H9 (cell line): ENCODE results near the gene PRIM2. TPM values are rescaled to one million over a fixed set of nuclear protein-coding genes. Genes with fewer than 3 reads are reported as not detected.
"Not testable (repeated sequence)": the region's sequence is repeated elsewhere in the genome, so short reads cannot be mapped to it uniquely, and the experiment has no call there.

ENCODE experiments used
- DNase-seq: peaks from one replicate; pipeline ENCODE4 v3.0.0-alpha.2; 2017
- H2AFZ ChIP-seq: one replicate; pipeline ENCODE4 v1.6.1; 2013; ENCODE audit warnings: mild to moderate bottlenecking, low read length, control low read depth, moderate library complexity
- H2AK5ac ChIP-seq: 2 replicates; pipeline ENCODE4 v1.6.1; 2013; ENCODE audit warnings: low read length, control low read depth, mixed read lengths; ENCODE audit not compliant: insufficient read length
- H2BK120ac ChIP-seq: one replicate; pipeline ENCODE4 v1.6.1; 2013; ENCODE audit warnings: low read depth, mild to moderate bottlenecking, low read length, control low read depth, inconsistent platforms; ENCODE audit not compliant: poor library complexity, severe bottlenecking
- H2BK12ac ChIP-seq: 2 replicates; pipeline ENCODE4 v1.6.1; 2013; ENCODE audit warnings: low read length, control low read depth, mixed read lengths, low read depth; ENCODE audit not compliant: insufficient read length
- H2BK15ac ChIP-seq: 2 replicates; pipeline ENCODE4 v1.6.1; 2013; ENCODE audit warnings: low read depth, low read length, control low read depth
- H2BK20ac ChIP-seq: one replicate; pipeline ENCODE4 v1.6.1; 2013; ENCODE audit warnings: low read depth, mild to moderate bottlenecking, low read length, control low read depth, inconsistent platforms; ENCODE audit not compliant: poor library complexity, severe bottlenecking
- H2BK5ac ChIP-seq: 2 replicates; pipeline ENCODE4 v1.6.1; 2013; ENCODE audit warnings: low read length, control low read depth, mixed read lengths; ENCODE audit not compliant: insufficient read length
- H3K14ac ChIP-seq: 2 replicates; pipeline ENCODE4 v1.6.1; 2013; ENCODE audit warnings: low read length, control low read depth; ENCODE audit not compliant: insufficient read depth
- H3K18ac ChIP-seq: 2 replicates; pipeline ENCODE4 v1.6.1; 2013; ENCODE audit warnings: low read depth, mild to moderate bottlenecking, mixed read lengths, low read length, control low read depth; ENCODE audit not compliant: insufficient read length
- H3K23ac ChIP-seq: 2 replicates; pipeline ENCODE4 v1.6.1; 2013; ENCODE audit warnings: low read length, control low read depth, mixed read lengths, low read depth; ENCODE audit not compliant: insufficient read length
- H3K23me2 ChIP-seq: 2 replicates; pipeline ENCODE4 v1.6.1; 2013; ENCODE audit warnings: low read depth, mild to moderate bottlenecking, mixed read lengths, low read length, control low read depth; ENCODE audit not compliant: insufficient read length, poor library complexity, severe bottlenecking
- H3K27ac ChIP-seq: 2 replicates; pipeline ENCODE4 v1.5.1; 2013; ENCODE audit warnings: low read length, control low read depth, mixed read lengths, low read depth; ENCODE audit not compliant: insufficient read length
- H3K27me3 ChIP-seq: 2 replicates; pipeline ENCODE4 v1.6.1; 2013; ENCODE audit warnings: low read length, control low read depth, inconsistent platforms; ENCODE audit not compliant: insufficient read depth
- H3K4ac ChIP-seq: 2 replicates; pipeline ENCODE4 v1.6.1; 2013; ENCODE audit warnings: low read depth, mild to moderate bottlenecking, control low read depth, inconsistent platforms, low read length, moderate library complexity
- H3K4me1 ChIP-seq: 2 replicates; pipeline ENCODE4 v1.6.1; 2013; ENCODE audit warnings: low read length, control low read depth, inconsistent platforms; ENCODE audit not compliant: insufficient read depth
- H3K4me2 ChIP-seq: 2 replicates; pipeline ENCODE4 v1.6.1; 2013; ENCODE audit warnings: low read length, control low read depth, mixed read lengths; ENCODE audit not compliant: insufficient read length, insufficient read depth
- H3K56ac ChIP-seq: 2 replicates; pipeline ENCODE4 v1.6.1; 2013; ENCODE audit warnings: low read depth, mild to moderate bottlenecking, mixed read lengths, low read length, control low read depth; ENCODE audit not compliant: insufficient read length
- H3K79me1 ChIP-seq: 2 replicates; pipeline ENCODE4 v1.6.1; 2013; ENCODE audit warnings: low read depth, mild to moderate bottlenecking, moderate library complexity, low read length, control low read depth, inconsistent platforms; ENCODE audit not compliant: insufficient read depth, poor library complexity, severe bottlenecking
- H3K79me2 ChIP-seq: 2 replicates; pipeline ENCODE4 v1.6.1; 2013; ENCODE audit warnings: low read length, control low read depth, inconsistent platforms; ENCODE audit not compliant: insufficient read depth
- H3K9ac ChIP-seq: 2 replicates; pipeline ENCODE4 v1.6.1; 2013; ENCODE audit warnings: low read length, control low read depth, mixed read lengths; ENCODE audit not compliant: insufficient read length; ENCODE audit errors: extremely low read depth
- H3K9me3 ChIP-seq: one replicate; pipeline ENCODE4 v1.6.1; 2013; ENCODE audit warnings: low read depth, low read length, inconsistent platforms; ENCODE audit not compliant: control insufficient read depth
- H3T11ph ChIP-seq: one replicate; pipeline ENCODE4 v1.6.1; 2013; ENCODE audit warnings: mild to moderate bottlenecking, low read length, control low read depth, inconsistent platforms
- H4K20me1 ChIP-seq: one replicate; pipeline ENCODE4 v1.6.1; 2013; ENCODE audit not compliant: control insufficient read depth, insufficient read length, insufficient read depth
- H4K5ac ChIP-seq: 2 replicates; pipeline ENCODE4 v1.6.1; 2013; ENCODE audit warnings: low read depth, mild to moderate bottlenecking, mixed read lengths, low read length, control low read depth; ENCODE audit not compliant: insufficient read length
- H4K8ac ChIP-seq: replicated peaks from 2 replicates; pipeline ENCODE4 v1.6.1; 2013; ENCODE audit warnings: low read length, control low read depth, mixed read lengths, low read depth; ENCODE audit not compliant: insufficient read length
- H4K91ac ChIP-seq: 2 replicates; pipeline ENCODE4 v1.6.1; 2013; ENCODE audit warnings: low read depth, mild to moderate bottlenecking, moderate library complexity, mixed read lengths, low read length, control low read depth; ENCODE audit not compliant: insufficient read length
- H3K27ac Mint-ChIP-seq, 3 experiments: 2 replicates in 2 of 3; 3 replicates in 1 of 3; pipeline ENCODE4 v1.8.0; 2020 to 2021; ENCODE audit warnings: mixed read lengths in 3 of 3, mild to moderate bottlenecking in 1 of 3, moderate library complexity in 1 of 3
- H3K27me3 Mint-ChIP-seq: 2 replicates; pipeline ENCODE4 v1.8.0; 2021; ENCODE audit warnings: low read depth, mild to moderate bottlenecking, moderate library complexity, mixed read lengths
- H3K36me3 Mint-ChIP-seq, 3 experiments: 2 replicates in 2 of 3; 3 replicates in 1 of 3; pipeline ENCODE4 v1.8.0; 2020 to 2021; ENCODE audit warnings: low read depth in 3 of 3, mixed read lengths in 3 of 3; ENCODE audit not compliant: insufficient read depth in 1 of 3
- H3K4me1 Mint-ChIP-seq, 2 experiments: 2 replicates each; pipeline ENCODE4 v1.8.0; 2020; ENCODE audit warnings: mixed read lengths in 2 of 2
- H3K4me3 Mint-ChIP-seq, 2 experiments: 2 replicates in 1 of 2; 3 replicates in 1 of 2; pipeline ENCODE4 v1.8.0; 2020 to 2021; ENCODE audit warnings: mild to moderate bottlenecking in 2 of 2, mixed read lengths in 2 of 2, moderate library complexity in 1 of 2
- H3K9me3 Mint-ChIP-seq, 2 experiments: 2 replicates in 1 of 2; 3 replicates in 1 of 2; pipeline ENCODE4 v1.8.0; 2020; ENCODE audit warnings: mild to moderate bottlenecking in 2 of 2, mixed read lengths in 2 of 2, moderate library complexity in 1 of 2
- WGBS: extraction: QIAGEN DNeasy Blood & Tissue Kit; methylation state at CpG from one replicate; pipeline ENCODE4 v1.1.7; 2013; ENCODE audit warnings: missing lambda C conversion rate, low lambda C conversion rate, mixed read lengths; ENCODE audit not compliant: insufficient read length; ENCODE audit errors: extremely low coverage; 5-methylcytosine and 5-hydroxymethylcytosine counted together
- total RNA-seq: library from RNA; stranded (reverse); gene quantifications from 2 replicates; pipeline ENCODE4 v1.2.1, GENCODE V29; 2021
- TF ChIP-seq, protein P1 (sequence below): fragments of 200-600 bp; sonication (generic); conservative IDR thresholded peaks from 3 replicates; pipeline ENCODE4 v1.8.0; 2021; ENCODE audit warnings: antibody characterized with exemption, mild to moderate bottlenecking

Gene PRIM2
- total RNA-seq, 1 experiment from 2014 or later = 43.0 TPM

- not testable (repeated sequence) for H2BK20ac ChIP-seq, H3K27me3 Mint-ChIP-seq, DNase-seq, H3K27me3 ChIP-seq, H2BK120ac ChIP-seq, H3K23ac ChIP-seq, H3T11ph ChIP-seq, H3K27ac ChIP-seq, H2BK5ac ChIP-seq, H3K9ac ChIP-seq, H3K4me2 ChIP-seq, H3K4me3 Mint-ChIP-seq, H3K79me2 ChIP-seq, H2AK5ac ChIP-seq, H3K14ac ChIP-seq, H3K18ac ChIP-seq, H4K8ac ChIP-seq, H2BK12ac ChIP-seq, H3K56ac ChIP-seq, H3K23me2 ChIP-seq, H3K4me1 ChIP-seq, H2BK15ac ChIP-seq, H3K4ac ChIP-seq, H3K9me3 ChIP-seq, H2AFZ ChIP-seq, H3K79me1 ChIP-seq, H4K5ac ChIP-seq, H4K91ac ChIP-seq, H3K27ac Mint-ChIP-seq, H3K9me3 Mint-ChIP-seq, H4K20me1 ChIP-seq
- WGBS = no CpG with 5 or more reads among the region's 1 CpG
- TF ChIP-seq, protein P1, sequence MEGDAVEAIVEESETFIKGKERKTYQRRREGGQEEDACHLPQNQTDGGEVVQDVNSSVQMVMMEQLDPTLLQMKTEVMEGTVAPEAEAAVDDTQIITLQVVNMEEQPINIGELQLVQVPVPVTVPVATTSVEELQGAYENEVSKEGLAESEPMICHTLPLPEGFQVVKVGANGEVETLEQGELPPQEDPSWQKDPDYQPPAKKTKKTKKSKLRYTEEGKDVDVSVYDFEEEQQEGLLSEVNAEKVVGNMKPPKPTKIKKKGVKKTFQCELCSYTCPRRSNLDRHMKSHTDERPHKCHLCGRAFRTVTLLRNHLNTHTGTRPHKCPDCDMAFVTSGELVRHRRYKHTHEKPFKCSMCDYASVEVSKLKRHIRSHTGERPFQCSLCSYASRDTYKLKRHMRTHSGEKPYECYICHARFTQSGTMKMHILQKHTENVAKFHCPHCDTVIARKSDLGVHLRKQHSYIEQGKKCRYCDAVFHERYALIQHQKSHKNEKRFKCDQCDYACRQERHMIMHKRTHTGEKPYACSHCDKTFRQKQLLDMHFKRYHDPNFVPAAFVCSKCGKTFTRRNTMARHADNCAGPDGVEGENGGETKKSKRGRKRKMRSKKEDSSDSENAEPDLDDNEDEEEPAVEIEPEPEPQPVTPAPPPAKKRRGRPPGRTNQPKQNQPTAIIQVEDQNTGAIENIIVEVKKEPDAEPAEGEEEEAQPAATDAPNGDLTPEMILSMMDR = peak; percentile 66
- Mint-ChIP-seq H3K4me1 (peaks cover 9 to 11% of the 10 kb centered on the region in 2 experiments), H3K36me3 (peaks cover 5 to 13% (median 5%) of the 10 kb centered on the region in 3 experiments; a peak in 6 of 7 replicates)
These were observed 218.6 kb downstream of the PRIM2 start for GRCh38 chr6:57535994-57536393.

DNA sequence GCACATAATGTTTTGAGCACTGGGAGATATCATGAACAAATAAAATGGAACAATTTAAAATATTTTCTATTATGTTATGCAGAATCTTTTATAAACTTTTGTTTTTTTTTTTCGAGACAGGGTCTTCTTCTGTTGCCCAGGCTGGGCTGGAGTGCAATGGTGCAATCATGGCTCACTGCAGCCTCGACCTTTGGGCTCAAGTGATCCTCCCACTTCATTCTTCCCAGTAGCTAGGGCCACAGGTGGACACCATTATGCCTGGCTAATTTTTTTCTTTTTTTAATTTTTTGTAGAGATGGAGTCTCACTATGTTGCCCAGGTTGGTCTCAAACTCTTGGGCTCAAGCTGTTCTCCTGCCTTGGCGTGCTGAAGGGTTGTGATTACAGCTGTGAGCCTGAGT lies 220.5 kb downstream of the PRIM2 start:
- not testable (repeated sequence) for H3K27ac ChIP-seq, H3K27me3 ChIP-seq, H3K4me1 ChIP-seq, DNase-seq, H3K18ac ChIP-seq, H2BK15ac ChIP-seq, H3T11ph ChIP-seq, H3K4ac ChIP-seq, H2BK120ac ChIP-seq, H3K56ac ChIP-seq, H3K14ac ChIP-seq, H2BK5ac ChIP-seq, H2AFZ ChIP-seq, H2BK20ac ChIP-seq, H3K79me1 ChIP-seq, H4K20me1 ChIP-seq, H3K27me3 Mint-ChIP-seq, H3K23ac ChIP-seq, H2AK5ac ChIP-seq, H3K79me2 ChIP-seq, H3K4me2 ChIP-seq, H3K27ac Mint-ChIP-seq, H3K9ac ChIP-seq, H4K8ac ChIP-seq, H2BK12ac ChIP-seq, H3K9me3 ChIP-seq, H3K4me3 Mint-ChIP-seq, H4K91ac ChIP-seq, H3K23me2 ChIP-seq, H4K5ac ChIP-seq, H3K9me3 Mint-ChIP-seq
- H3K4me1 Mint-ChIP-seq = peaks cover 9 to 15% of the 10 kb centered on the region in 2 experiments
- peaks cover 9 to 18% (median 10%) of the 10 kb centered on the region in 3 experiments for H3K36me3 Mint-ChIP-seq
- no CpG with 5 or more reads among the region's 3 CpGs for WGBS
